Muscle of leg (tissue), 11 donors: ENCODE data around the gene SLC5A10. TPM values are rescaled to one million over a fixed set of nuclear protein-coding genes. Genes with fewer than 3 reads are reported as not detected.
"Not testable (repeated sequence)": the region's sequence is repeated elsewhere in the genome, so short reads cannot be mapped to it uniquely, and the experiment has no call there.

Experiments
- DNase-seq: peaks from one replicate; pipeline ENCODE4 v3.0.0; 2013
- H3K27ac ChIP-seq: one replicate; pipeline ENCODE4 v1.5.1; 2013; ENCODE audit warnings: mild to moderate bottlenecking, low read length, control low read depth
- H3K27me3 ChIP-seq: one replicate; pipeline ENCODE4 v1.6.1; 2013; ENCODE audit warnings: low read length; ENCODE audit not compliant: control insufficient read depth, insufficient read depth
- H3K36me3 ChIP-seq: one replicate; pipeline ENCODE4 v1.6.1; 2013; ENCODE audit warnings: low read length; ENCODE audit not compliant: control insufficient read depth, insufficient read depth
- H3K4me1 ChIP-seq: one replicate; pipeline ENCODE4 v1.6.1; 2013; ENCODE audit warnings: low read length; ENCODE audit not compliant: control insufficient read depth, insufficient read depth
- H3K4me3 ChIP-seq: one replicate; pipeline ENCODE4 v1.5.1; 2013; ENCODE audit warnings: low read length, control low read depth
- H3K9me3 ChIP-seq: replicated peaks from 2 replicates; pipeline ENCODE4 v1.6.1; 2013; ENCODE audit warnings: low read depth, low read length; ENCODE audit not compliant: control insufficient read depth
- WGBS: methylation state at CpG from one replicate; pipeline ENCODE4 v1.1.5; 2013; ENCODE audit warnings: missing lambda C conversion rate; ENCODE audit not compliant: insufficient coverage; 5-methylcytosine and 5-hydroxymethylcytosine counted together
- polyA plus RNA-seq, 8 donors: library from polyadenylated mRNA; unstranded; fragments of 120-200 nt; gene quantifications; one replicate each; pipeline versions ENCODE4 v1.2.1 to v1.2.3, GENCODE V29; 2013; ENCODE audit warnings: inconsistent platforms in 1 of 8, low replicate concordance in 1 of 8; ENCODE audit not compliant: insufficient read length in 8 of 8, insufficient read depth in 1 of 8
- total RNA-seq: library from RNA; stranded (reverse); fragments of 120-200 nt; gene quantifications from one replicate; pipeline ENCODE4 v1.2.4, GENCODE V29; 2013

Gene SLC5A10
- total and polyA plus RNA-seq, 9 donors = 0.05 to 0.19 (median 0.06) TPM; not detected in 3

DNA sequence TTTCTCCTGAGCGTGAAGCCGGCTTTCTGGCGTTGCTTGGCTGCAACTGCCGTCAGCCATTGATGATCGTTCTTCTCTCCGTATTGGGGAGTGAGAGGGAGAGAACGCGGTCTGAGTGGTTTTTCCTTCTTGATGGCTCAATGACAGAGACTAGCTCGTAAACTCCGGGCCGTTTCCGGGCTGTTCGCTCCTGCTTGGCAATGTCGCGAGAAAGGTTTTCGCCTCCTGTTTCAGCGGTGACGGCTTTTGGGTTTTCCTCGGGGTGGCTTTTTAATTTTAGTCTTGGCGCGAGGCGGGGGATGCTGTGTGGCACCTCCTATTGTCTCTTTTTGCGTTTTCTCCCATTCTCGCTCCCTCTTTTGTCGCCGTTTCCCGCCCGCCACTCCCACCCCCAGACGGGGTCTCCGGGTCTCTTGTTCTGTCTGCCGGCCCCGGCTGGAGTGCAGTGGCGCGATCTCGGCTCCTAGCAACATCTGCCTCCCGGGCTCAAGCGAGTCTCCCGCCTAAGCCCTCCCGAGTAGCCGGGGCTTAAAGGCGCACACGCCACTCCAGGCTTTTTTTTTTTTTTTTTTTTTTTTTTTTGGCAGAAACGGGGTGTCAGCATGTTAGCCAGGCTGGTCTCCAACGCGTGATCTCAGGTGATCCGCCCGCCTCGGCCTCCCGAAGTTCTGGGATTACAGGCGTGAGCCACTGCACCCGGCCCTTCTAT, 110.2 kb downstream of the SLC5A10 start:
- not testable (repeated sequence) for H3K4me1 ChIP-seq, H3K9me3 ChIP-seq, H3K36me3 ChIP-seq, H3K4me3 ChIP-seq, DNase-seq, H3K27me3 ChIP-seq
- no CpG with 5 or more reads among the region's 51 CpGs for WGBS
- peak overlapping the region; percentile 29 for H3K27ac ChIP-seq

DNA sequence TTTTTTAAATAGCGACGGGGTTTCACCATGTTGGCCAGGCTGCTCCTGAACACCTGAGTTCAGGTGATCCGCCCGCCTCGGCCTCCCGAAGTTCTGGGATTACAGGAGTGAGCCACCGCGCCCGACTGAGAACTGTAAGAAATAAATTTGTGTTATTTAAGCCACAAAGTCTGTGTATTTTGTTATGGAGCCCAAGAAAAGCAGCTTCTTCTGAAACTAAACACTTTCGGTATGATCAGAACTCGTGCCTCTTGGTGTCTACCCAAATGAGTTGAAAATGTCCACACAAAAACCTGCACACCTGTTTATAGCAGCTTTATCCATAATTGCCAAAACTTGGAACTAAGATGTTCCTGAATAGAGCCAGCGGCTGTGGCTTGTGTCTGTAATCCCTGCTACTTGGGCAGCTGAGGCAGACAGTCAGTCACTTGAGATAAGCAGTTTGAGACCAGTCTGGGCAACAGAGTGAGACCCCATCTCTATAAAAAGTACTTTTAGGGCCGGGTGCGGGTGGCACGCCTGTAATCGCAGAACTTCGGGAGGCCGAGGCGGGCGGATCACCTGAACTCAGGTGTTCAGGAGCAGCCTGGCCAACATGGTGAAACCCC, 110.9 kb downstream of the SLC5A10 start:
- H3K4me3 ChIP-seq, H3K36me3 ChIP-seq, H3K27ac ChIP-seq, H3K9me3 ChIP-seq, DNase-seq, H3K4me1 ChIP-seq, H3K27me3 ChIP-seq: not testable (repeated sequence)
- no CpG with 5 or more reads among the region's 20 CpGs for WGBS

DNA sequence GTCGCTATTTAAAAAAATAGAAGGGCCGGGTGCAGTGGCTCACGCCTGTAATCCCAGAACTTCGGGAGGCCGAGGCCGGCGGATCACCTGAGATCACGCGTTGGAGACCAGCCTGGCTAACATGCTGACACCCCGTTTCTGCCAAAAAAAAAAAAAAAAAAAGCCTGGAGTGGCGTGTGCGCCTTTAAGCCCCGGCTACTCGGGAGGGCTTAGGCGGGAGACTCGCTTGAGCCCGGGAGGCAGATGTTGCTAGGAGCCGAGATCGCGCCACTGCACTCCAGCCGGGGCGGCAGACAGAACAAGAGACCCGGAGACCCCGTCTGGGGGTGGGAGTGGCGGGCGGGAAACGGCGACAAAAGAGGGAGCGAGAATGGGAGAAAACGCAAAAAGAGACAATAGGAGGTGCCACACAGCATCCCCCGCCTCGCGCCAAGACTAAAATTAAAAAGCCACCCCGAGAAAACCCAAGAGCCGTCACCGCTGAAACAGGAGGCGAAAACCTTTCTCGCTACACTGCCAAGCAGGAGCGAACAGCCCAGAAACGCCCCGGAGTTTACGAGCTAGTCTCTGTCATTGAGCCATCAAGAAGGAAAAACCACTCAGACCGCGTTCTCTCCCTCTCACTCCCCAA, 111.5 kb downstream of the SLC5A10 start:
- not testable (repeated sequence) for H3K4me1 ChIP-seq, H3K27me3 ChIP-seq, H3K4me3 ChIP-seq, H3K36me3 ChIP-seq, DNase-seq, H3K9me3 ChIP-seq
- H3K27ac ChIP-seq = peak overlapping the region; percentile 35
- WGBS = no CpG with 5 or more reads among the region's 44 CpGs

DNA sequence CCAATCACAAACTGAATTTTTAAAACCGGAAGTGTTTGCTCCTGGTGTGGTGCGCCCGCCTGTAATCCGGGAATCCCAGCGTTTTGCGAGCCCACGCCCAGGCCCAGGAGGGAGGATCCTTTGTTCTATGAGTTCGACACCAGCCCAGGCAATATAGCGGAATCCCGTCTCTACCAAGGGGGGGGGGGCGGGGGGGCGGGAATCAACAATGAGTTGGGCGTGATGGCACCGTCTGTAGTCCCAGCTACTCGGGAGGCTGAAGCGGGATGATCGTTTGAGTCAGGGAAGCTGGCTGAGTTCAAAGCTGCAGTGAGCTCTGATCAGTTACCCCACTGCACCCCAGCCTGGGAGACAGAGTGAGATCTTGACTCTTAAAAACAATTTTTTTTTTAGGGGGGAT, 112.4 kb downstream of the SLC5A10 start:
- DNase-seq, H3K27ac ChIP-seq: not testable (repeated sequence)
- WGBS = no CpG with 5 or more reads among the region's 17 CpGs

DNA sequence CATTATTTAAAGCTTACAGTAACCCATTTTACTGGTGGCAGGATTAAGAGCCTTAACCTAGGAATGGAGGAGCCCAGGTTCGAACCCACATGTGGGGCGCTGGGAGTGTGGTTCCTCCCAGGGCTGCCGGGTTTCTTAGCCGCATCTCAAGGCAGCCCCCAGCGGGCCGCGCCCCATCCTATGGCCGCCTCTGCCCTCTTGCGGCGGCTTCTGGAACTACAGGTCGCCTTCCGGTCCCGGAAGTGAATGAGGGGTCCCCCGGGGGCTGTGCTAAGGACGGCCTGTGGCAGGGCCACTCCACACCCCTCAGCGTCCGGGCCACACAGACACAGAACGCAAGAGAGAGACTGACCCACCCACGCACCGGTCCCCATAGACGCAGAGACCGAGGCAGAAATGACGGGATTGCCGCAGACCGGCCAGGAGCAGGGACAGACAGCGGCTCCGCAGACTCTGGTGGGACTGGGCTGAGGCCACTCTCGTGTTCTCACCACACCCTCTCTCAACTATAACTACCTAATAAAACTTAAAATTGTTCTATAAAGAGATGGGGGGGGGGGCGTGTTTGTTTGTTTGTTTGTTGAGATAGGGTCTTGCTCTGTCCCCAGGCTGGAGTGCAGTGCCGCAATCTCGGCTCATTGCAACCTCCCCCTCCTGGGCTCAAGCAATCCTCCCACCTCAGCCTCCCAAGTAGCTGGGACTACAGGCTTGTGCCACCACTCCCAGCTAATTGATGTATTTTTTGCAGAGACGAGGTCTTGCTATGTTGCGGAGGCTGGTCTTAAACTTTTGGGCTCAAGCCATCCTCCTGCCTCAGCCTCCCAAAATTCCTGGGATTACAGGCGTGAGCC, 118.6 kb downstream of the SLC5A10 start:
- H3K9me3 ChIP-seq, H3K4me3 ChIP-seq, H3K36me3 ChIP-seq, H3K4me1 ChIP-seq, DNase-seq, H3K27me3 ChIP-seq, H3K27ac ChIP-seq: not testable (repeated sequence)
- no CpG with 5 or more reads among the region's 34 CpGs for WGBS

More for the DNA sequence above, 112.4 kb downstream of the SLC5A10 start:
- H3K36me3 ChIP-seq, H3K9me3 ChIP-seq, H3K4me1 ChIP-seq, H3K27me3 ChIP-seq, H3K4me3 ChIP-seq: not testable (repeated sequence)

Other genes with a start within 250 kb of the SLC5A10 start
- gene FBXW10, start 208.1 kb upstream of the SLC5A10 start, total RNA-seq = 0.09 TPM
- gene FBXW10, start 208.1 kb upstream of the SLC5A10 start, polyA plus RNA-seq = under 1 TPM in 6 of 8 donors, not detected in 2; 0.09 to 0.44 (median 0.21) TPM
- gene TVP23B, start 171.0 kb upstream of the SLC5A10 start, total RNA-seq = 29.3 TPM
- 10 to 100 TPM; 19.2 to 33.3 (median 22.9) TPM for gene TVP23B, start 171.0 kb upstream of the SLC5A10 start, polyA plus RNA-seq
- gene PRPSAP2, start 94.0 kb upstream of the SLC5A10 start, total RNA-seq = 32.1 TPM
- 10 to 100 TPM; 21.9 to 28.3 (median 25.4) TPM for gene PRPSAP2, start 94.0 kb upstream of the SLC5A10 start, polyA plus RNA-seq
- gene FAM83G, start 52.6 kb downstream of the SLC5A10 start, total RNA-seq = 0.27 TPM
- gene FAM83G, start 52.6 kb downstream of the SLC5A10 start, polyA plus RNA-seq = 1 to 10 TPM in 1 of 8 donors, under 1 TPM in 7; 0.11 to 1.4 (median 0.22) TPM
- 2.7 TPM for gene GRAP, start 94.8 kb downstream of the SLC5A10 start, total RNA-seq
- gene GRAP, start 94.8 kb downstream of the SLC5A10 start, polyA plus RNA-seq = 1 to 10 TPM; 2.4 to 4.0 (median 3.3) TPM
- 1.1 TPM for gene GRAPL, start 175.4 kb downstream of the SLC5A10 start, total RNA-seq
- 1 to 10 TPM in 7 of 8 donors, under 1 TPM in 1; 0.76 to 3.2 (median 2.2) TPM for gene GRAPL, start 175.4 kb downstream of the SLC5A10 start, polyA plus RNA-seq